NCI-H187 (cell line): ENCODE results near the gene GALK2.
"Not testable (repeated sequence)": the region's sequence is repeated elsewhere in the genome, so short reads cannot be mapped to it uniquely, and the experiment has no call there.

Experiments
- DNase-seq, 2 experiments: peaks; one replicate each; lab custom pipeline; 2025; lab: John Stamatoyannopoulos, UW

The GALK2 gene

DNA sequence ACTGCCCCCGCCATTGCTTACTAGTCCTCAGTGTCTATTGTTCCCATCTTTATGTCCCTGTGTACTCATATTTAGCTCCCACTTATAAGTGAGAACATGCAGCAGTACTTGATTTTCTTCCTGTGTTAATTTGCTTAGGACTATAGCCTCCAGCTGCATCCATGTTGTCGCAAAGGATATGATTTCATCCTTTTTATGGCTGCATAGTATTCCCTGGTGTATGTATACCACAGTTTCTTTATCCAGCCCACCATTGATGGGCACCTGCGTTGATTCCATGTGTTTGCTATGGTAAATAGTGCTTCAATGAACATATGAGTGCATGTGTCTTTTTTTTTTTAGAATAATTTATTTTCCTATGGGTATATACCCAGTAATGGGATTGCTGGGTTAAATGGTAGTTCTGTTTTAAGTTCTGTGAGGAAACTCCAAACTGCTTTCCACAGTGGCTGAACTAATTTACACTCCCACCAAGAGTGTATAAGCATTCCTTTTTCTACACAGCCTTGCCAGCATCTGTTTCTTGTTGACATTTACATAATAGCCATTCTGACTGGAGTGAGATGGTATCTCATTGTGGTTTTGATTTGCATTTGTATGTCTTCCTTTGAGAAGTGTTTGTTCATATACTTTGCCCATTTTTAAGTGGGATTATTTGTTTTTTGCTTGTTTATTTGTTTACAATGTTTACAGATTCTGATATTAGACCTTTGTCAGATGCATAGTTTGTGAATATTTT lies 53.7 kb downstream of the GALK2 start:
- DNase-seq = no peak

DNA sequence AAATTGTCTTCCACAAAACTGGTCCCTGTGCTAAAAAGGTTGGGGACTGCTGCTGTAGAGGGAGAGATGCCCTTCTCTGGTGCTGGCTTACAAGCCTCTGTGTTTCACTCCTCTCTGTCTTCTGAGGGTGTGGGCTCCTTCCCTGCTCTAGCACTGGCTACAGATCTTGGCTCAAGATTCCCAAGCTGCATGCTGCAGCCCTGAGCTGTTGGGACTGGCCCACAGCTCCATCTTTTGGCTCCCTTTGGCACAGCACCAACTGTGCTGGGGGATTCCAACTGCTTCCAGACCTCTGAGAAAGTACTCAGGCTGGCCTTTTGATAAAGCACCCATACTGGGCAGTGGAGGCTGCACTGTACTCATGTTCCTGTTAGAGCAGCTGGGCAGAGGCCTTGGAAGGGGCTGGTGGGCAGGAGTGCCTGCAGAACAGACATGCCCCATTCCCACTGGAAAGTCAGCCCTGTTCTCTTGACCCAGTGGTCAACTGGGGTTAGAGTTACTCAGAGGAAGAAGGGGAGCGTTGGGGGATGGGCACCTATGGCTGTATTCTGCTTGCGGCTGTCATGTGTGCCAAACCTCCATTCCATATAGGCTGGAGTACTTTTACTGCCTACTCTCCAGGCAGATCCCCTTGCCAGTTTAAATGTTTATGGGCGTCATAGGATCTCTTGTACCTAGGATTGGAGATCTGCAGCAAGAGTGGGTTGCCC lies 55.7 kb downstream of the GALK2 start:
- DNase-seq = no peak

DNA sequence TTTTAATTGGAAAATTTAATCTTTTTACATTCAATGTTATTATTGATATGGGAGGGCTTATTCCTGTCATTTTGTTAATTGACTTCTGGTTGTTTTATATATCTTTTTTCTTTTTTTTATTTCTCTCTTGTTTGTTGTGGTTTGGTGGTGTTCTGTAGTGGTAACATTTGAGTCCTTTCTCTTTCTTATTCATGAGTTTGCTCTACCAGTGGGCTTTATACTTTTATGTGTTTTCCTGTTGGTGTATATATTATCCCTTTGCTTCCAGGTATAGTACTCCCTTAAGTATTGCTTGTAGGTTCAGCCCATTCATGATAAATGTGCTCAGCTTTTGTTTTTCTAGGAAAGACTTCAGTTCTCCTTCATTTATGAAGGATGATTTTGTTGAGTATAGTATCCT lies 57.6 kb downstream of the GALK2 start:
- DNase-seq = no peak

DNA sequence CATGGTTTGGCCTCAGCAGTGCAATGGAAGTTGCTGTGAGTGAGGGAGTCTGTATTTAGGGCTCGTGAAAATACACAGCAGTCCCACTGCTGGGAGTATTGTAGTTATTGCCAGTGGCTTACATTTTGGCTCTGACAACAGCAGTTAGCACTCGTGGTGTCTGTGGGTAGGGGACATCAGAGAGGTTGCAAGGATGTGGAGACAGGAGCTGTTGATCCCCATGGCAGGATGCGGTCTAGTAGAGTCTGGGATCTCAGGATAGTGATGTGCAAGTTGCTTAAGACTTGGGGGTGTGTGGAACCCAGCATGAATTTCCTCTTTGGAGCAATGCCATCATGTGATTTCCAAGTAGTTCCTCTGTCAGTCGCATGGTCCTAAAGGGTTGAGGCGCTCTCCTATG lies 59.9 kb downstream of the GALK2 start:
- no peak for DNase-seq

DNA sequence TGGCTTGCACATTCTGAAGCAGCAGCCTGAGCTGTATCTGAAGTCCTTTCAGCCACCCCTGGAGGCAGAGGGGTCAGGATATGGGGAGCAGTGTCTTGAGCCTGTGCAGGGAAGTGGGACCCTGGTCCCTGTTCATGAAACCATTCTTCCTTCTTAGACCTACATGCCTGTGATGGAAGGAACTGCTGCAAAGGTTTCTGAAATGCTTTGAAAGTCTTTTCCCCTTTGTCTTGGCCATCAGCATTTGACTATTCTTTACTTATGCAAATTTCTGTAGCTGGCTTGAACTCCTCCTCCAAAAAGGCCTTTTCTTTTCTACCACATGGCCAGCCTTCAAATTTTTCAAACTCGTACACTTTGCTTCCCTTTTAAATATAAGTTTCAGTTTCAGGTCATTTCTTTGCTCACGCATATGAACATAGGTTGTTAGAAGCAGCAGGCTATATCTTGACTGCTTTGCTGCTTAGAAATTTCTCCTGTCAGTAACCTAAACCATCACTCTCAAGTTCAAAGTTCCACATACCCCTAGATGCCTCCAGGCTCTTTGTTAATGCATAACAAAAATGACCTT lies 62.3 kb downstream of the GALK2 start:
- no peak for DNase-seq

DNA sequence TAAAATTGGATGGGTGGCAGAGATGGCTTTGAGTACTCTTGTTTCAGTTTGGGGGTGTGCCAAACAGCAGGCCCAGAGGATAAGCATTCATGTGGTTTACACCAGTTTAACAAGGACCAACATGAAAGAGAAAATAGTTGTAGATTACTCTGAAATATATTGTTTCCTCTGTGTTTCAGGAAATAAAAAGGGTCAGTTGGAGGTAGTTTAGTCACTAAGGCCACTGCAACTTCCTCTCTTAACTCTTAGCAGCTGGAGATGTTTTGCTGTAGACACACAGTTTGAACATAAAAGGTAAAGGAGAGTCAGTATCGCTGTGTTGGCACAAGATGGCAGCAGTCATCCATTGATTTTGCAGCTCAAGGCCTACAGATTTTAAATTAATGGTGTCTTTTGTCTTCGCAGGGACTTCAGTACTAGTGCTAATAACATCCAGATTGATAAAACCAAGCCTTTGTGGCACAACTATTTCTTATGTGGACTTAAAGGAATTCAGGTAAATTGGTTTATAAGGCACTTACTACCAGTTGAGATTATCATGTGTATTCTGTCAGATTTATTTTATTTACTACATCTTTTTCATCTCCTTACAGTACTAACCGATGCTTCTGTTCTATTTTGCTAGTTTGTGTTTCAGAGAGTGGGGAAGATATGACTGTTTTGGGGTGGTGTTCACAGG lies 65.5 kb downstream of the GALK2 start:
- DNase-seq = no peak

DNA sequence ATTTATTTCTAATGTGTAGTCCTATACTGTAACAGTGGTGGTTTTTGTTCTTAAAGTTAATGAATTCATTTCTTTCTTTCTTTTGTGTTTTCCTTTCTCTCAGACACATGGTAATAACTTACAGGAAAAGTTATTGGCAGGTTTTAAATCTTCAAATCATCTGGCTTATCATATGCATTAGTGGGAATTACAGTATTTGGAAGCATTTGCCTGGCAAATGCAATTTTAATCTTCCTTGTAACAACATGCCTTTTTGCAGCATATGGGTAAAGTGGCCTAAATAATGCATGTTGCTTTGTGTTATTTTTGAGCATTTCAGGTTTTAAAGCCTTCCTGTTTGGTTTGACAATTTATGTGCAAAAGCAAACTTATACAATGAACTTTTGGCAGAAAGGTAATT lies 66.8 kb downstream of the GALK2 start:
- DNase-seq = no peak

DNA sequence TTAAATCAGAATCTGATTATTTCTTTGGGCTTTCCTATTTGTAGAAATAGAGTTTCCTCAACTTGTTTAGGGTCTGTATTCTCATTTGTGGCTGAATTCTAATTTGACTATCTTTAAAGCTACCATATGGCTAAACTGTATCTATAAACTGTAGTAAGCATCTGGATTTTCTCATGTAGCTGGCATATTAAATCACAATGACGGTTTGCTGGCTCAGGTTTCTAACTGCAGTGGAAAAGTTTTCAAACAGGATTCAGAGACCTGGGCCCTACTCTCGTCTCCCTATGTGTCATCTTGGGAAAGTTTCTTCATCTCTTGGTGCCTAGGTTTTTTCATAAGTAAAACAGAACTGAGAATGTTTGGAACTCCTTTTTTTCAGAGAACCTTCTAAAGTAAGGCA lies 68.3 kb downstream of the GALK2 start:
- DNase-seq = no peak

DNA sequence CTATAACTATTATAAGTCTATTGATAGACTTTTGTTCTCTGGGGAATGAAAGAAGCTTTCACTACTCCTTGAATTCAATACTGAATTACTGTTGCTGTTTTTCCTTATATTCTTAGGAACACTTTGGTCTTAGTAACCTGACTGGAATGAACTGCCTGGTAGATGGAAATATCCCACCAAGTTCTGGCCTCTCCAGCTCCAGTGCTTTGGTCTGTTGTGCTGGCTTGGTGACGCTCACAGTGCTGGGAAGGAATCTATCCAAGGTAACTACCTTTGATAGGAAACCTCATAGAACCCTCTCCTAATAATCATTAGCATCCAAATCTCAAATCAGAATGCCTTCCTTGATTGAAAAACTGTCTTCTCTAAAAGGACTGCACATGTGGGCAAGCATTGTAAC lies 69.1 kb downstream of the GALK2 start:
- no peak for DNase-seq

DNA sequence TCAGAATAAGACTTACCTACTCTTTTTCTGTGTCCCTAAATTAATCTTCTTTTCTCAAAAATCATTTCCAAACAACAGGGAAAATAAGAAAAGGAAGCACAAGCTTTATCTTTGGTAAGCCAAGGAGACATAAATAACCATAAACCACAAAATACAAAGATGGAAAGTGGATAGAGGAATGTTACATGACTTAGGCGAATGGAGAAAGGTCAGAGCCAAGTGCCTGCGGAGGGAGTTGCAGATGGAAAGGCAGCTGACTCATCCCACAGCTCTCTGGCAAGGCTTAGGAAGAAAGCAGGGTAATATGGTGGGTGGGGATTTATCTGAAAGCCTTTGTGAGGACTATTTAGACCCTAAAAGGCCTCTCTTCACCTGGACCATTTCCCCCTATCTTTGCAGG lies 72.8 kb downstream of the GALK2 start:
- no peak for DNase-seq

DNA sequence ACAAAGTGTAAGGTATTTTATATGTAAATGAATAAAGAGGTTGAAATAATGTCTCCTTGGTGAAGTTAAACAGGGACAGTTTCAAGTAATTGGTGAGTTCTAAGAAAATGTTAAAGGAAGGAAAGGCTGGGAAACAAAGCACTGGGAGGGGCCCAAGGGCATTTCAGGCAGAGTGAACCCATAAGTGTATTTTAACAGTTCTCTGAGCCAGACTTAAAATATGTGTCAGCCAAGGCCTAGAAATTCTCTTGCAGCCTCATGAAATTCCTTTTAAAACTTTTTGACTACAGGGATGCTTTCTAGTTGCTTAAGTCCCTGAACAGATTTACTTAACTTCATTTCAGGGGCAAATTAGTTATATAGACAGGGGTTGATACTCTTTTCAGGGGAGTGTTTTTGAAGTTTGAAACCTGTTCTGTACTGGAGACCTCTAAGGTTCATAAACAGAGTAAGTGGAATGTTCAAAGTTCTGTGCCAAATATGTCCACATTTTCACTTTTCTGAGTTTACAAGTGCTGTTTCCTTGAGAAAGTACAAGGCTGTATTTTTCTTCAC lies 77.6 kb downstream of the GALK2 start:
- DNase-seq = no peak

DNA sequence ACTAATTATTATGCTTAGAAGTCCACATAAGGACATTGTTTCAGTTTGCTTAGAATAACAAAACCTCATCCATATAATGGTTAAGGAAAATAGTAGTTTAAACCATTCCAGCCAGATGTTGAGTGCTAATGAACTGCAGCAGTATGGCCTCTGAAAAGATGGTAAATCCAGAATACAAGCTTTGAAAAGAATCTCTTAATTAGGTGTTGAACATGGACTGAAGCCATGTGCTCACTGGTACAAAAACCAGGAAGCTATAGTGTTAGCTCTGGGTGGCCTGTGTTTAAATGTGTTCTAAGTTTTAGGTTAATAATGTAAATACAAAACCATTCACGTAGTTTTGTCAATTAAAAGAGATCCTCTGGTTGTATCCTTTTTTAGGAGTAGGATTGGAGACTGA lies 78.2 kb downstream of the GALK2 start:
- DNase-seq = no peak

DNA sequence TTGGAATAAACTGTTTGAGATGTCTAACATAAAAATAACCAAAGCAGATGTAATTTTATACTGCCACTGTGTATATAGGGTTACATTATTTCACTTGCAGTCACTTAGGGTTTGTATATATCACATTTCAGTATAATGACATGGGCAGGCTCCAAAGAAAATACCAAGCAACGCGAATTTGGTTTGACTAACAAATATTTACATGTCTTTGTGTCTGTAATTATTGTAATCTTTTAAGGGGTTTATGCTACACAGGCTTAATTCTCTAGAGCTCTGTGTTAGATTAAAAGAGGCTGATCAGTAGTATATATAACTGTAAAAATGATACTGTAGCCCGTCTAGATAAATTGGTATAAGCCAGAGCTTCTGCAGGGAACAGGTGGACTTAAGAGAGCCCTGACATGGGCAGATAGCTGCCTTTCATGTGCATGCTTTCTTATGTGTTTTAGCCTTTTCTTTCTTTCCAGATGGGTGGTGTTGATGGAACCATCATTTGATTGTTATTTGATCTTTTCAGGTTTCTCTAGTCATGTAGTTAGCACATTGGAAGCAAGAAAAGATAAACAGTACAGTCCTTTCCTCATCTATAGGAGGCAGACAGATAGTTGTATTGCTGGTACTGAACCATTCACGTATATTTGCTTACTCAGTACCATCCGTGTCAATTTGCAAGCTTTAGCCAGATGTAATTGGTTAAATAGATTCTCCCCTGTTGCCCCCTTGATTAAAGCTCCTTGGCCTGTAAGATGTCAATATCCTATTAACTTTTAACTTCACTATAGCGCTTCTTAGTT lies 86.1 kb downstream of the GALK2 start:
- no peak for DNase-seq

DNA sequence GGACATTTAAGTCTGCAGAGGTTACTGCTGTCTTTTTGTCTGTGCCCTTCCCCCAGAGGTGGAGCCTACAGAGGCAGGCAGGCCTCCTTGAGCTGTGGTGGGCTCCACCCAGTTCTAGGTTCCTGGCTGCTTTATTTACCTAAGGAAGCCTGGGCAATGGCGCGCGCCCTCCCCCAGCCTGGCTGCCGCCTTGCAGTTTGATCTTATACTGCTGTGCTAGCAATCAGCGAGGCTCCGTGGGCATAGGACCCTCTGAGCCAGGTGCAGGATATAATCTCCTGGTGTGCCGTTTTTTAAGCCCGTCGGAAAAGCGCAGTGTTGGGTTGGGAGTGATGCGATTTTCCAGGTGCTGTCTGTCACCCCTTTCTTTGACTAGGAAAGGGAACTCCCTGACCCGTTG lies 95.1 kb downstream of the GALK2 start:
- not testable (repeated sequence) for DNase-seq

DNA sequence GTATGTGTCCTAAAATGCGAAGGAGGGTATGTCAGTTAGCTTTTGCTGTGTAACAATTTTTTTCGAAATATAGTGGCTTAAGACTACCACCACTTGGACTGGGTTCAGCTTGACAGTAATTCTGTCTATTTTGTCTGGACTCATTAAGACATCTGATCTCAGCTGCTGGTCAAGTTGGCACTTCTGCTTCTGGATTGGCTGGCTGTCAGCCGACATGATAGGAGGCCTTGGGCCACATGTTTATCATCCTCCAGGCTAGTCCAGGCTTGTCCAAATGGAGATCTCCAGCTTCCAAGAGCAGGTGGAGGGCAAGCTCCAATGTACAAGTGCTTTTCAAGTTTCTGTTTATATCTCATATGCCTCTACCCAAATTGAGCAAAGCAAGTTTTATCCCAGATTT lies 95.9 kb downstream of the GALK2 start:
- DNase-seq = no peak

DNA sequence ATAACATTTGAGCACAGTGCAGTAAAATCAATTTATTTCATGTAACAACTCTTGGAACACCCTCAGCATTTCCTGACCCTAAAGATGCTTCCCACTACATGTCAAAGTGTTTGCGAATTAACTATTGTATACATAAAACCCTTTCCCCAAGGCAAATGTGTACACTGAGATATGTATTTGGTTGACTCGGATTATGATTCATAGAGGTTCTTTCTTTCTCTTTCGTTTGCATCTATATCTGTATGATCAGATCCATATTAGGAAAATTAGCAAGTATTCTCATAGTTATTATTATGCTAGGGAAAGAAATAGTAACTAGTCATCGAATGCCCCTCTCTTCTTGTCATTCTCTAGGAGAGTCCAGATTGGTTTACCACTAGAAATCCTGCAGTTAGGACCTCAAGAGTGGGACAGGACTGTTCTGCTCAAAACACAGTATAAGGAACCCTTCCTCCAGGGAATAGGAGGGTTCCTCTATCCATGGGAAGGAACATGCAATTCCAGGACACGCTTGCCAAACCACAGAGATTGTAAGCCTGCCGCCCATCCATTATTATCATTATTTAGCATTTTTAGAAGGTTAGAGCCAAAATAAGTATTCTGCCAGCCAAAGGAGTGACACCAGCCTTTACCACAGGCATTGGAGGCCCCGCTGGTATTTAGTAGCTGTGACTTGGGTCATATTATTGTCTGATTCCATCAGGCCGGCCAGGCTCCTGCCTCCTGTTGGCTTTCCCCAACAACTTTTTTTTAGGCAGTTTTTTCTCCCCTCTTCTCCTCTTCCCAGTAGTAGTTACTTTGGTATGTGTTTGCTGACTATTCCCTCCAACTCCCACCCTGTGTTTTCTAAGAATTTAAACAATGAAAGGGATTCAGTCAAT lies 100.7 kb downstream of the GALK2 start:
- no peak for DNase-seq

DNA sequence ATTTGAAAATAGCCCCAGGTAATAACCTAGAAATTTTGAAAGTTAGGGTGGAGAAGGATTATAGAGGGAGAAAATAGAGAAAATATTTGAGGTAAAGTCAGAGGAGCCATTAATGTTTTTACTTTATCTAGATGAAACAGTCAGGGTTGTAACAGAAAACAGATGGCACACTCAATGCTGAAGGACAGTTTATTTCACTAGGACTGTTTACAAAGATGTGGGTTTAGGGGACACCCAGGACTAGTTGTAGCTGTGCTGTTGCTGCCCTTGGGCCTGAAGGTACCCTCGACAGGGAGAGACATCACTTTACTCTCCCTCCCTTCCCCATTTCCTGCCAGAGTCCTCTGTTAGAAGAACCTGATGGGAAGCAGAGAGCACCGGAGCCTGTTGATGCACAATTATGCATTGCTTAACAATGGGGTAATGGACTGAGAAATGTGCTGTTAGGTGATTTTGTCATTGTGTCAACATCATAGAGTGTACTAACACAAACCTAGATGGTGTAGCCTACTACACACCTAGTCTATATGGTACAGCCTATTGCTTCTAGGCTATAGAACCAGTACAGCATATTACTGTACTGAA lies 103.8 kb downstream of the GALK2 start:
- DNase-seq = no peak

DNA sequence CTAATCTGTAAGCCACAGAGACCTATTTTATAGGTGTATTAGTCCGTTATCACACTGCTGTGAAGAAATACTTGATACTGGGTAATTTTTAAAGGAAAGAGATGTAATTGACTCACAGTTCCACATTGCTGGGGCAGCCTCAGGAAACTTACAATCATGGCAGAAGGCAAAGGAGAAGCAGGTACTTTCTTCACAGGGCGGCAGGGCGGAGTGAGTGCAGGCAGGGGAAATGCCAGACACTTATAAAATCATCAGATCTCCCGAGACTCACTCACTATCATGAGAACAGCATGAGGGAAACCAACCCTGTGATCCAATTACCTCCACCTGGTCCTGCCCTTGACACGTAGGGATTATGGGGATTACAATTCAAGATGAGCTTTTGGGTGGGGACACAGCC lies 108.7 kb downstream of the GALK2 start:
- no peak for DNase-seq

DNA sequence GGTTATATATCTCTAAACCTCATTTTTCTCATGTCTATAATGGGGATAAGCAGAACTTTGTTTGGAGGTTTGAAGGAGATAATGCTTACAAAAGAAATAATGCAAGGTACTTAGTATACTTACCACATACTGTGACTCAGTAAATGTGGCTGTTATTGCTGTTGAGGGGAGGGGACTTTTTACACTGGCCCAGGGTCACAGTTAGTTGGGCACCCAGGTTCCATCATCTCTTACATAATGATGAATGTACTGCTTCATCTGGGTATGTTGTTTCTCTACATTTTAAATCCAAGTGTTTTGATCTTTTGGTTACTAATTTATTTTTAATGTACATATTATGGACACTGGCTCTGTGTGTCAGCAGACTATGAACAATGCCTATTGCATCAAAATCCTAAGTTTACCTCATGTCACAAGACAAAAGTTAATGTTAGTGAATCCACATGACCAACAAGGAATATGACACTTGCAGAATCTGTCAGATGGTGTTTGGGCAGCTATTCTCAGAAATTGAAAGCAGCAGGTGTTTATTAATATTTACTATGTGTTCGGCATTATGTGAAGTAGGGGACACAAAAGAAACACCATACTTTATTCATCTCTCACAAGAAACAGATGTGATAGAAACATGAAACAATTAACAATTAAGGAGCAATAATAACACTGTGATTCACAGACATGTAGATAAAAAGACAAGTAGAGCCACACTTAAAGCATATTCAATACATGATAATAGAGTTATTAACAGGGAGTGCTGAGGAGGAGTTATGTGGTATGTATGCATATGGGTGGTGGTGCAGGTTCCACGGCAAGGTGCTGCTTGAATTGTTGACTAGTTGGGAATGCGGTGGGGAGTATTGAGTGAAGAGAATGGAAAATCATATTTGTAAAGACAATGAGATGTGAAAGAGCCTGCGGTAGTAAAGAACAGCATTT lies 109.7 kb downstream of the GALK2 start:
- no peak for DNase-seq
